HepG2 (cell line): Measurements from ENCODE around the gene CFAP97. TPM values are rescaled to one million over a fixed set of nuclear protein-coding genes. Genes with fewer than 3 reads are reported as not detected.

ENCODE experiments used
- ADNP ChIP-seq: sonication (generic); formaldehyde crosslinking; IDR thresholded peaks from 2 replicates; pipeline ENCODE4 v1.4.0; 2020; ENCODE audit warnings: missing genetic modification reagents
- ATF7 ChIP-seq, 2 experiments: fragments of 450-650 bp in 1 of 2; sonication (generic) in 1 of 2; formaldehyde crosslinking in 1 of 2; IDR thresholded peaks; 2 replicates each; pipeline versions ENCODE4 v1.4.0 to v1.6.1; 2016 to 2020; ENCODE audit warnings: antibody characterized with exemption in 1 of 2, mild to moderate bottlenecking in 1 of 2, missing genetic modification reagents in 1 of 2
- CEBPB ChIP-seq: IDR thresholded peaks from 2 replicates; pipeline ENCODE4 v1.6.1; 2011; ENCODE audit warnings: low read depth, low read length, improper control_type of control experiment, borderline replicate concordance
- DPF2 ChIP-seq: sonication (generic); formaldehyde crosslinking; IDR thresholded peaks from 2 replicates; pipeline ENCODE4 v1.4.0; 2020; ENCODE audit warnings: mild to moderate bottlenecking, low read depth, missing genetic modification reagents, borderline replicate concordance
- FOXA3 ChIP-seq: IDR thresholded peaks from 2 replicates; pipeline ENCODE4 v1.6.1; 2016; ENCODE audit warnings: missing genetic modification reagents, missing compliant biosample characterization
- HMG20B ChIP-seq: conservative IDR thresholded peaks from 2 replicates; pipeline ENCODE4 v1.6.1; 2016; ENCODE audit warnings: missing genetic modification reagents, missing compliant biosample characterization
- HNRNPK ChIP-seq: fragments of 200-400 bp; formaldehyde crosslinking; IDR thresholded peaks from 2 replicates; pipeline ENCODE4 v1.6.1; 2018; ENCODE audit warnings: low read length, low read depth, moderate library complexity, mild to moderate bottlenecking; ENCODE audit not compliant: poor library complexity, severe bottlenecking
- HNRNPL ChIP-seq: fragments of 200-400 bp; formaldehyde crosslinking; IDR thresholded peaks from 2 replicates; pipeline ENCODE4 v1.6.1; 2017; ENCODE audit warnings: mild to moderate bottlenecking, low read depth, low read length
- KLF6 ChIP-seq: IDR thresholded peaks from 2 replicates; pipeline ENCODE4 v1.8.0; 2016; ENCODE audit warnings: missing biosample characterization, missing genetic modification reagents
- MED8 ChIP-seq: sonication (generic); formaldehyde crosslinking; IDR thresholded peaks from 2 replicates; pipeline ENCODE4 v1.8.1; 2023; ENCODE audit warnings: mild to moderate bottlenecking, missing genetic modification reagents; ENCODE audit not compliant: insufficient replicate concordance
- NFRKB ChIP-seq: fragments of 450-650 bp; IDR thresholded peaks from 2 replicates; pipeline ENCODE4 v1.6.1; 2017
- NKX3-1 ChIP-seq: sonication (generic); formaldehyde crosslinking; IDR thresholded peaks from 2 replicates; pipeline ENCODE4 v1.5.0; 2020; ENCODE audit warnings: missing genetic modification reagents
- NR2F2 ChIP-seq: IDR thresholded peaks from 2 replicates; pipeline ENCODE4 v1.6.1; 2012; ENCODE audit warnings: low read depth, inconsistent platforms, borderline replicate concordance
- PHF5A ChIP-seq: IDR thresholded peaks from one replicate; pipeline ENCODE4 v1.6.1; 2018; ENCODE audit warnings: low read depth, missing genetic modification reagents; ENCODE audit not compliant: unreplicated experiment
- PREB ChIP-seq: sonication (generic); formaldehyde crosslinking; IDR thresholded peaks from 2 replicates; pipeline ENCODE4 v1.4.0; 2020; ENCODE audit warnings: missing genetic modification reagents
- RORA ChIP-seq: sonication (generic); formaldehyde crosslinking; IDR thresholded peaks from 2 replicates; pipeline ENCODE4 v1.5.0; 2020; ENCODE audit warnings: mild to moderate bottlenecking, missing genetic modification reagents, moderate library complexity
- SETDB1 ChIP-seq: sonication (generic); formaldehyde crosslinking; IDR thresholded peaks from 2 replicates; pipeline ENCODE4 v1.5.1; 2020; ENCODE audit warnings: missing genetic modification reagents, mild to moderate bottlenecking, borderline replicate concordance
- SRSF9 ChIP-seq: fragments of 200-400 bp; formaldehyde crosslinking; IDR thresholded peaks from 2 replicates; pipeline ENCODE4 v1.6.1; 2018; ENCODE audit warnings: borderline replicate concordance, mild to moderate bottlenecking, low read depth, low read length; ENCODE audit not compliant: insufficient read depth, poor library complexity, severe bottlenecking
- SSRP1 ChIP-seq: IDR thresholded peaks from 2 replicates; pipeline ENCODE4 v1.6.1; 2016; ENCODE audit warnings: control low read depth
- THYN1 ChIP-seq: sonication (generic); formaldehyde crosslinking; IDR thresholded peaks from 2 replicates; pipeline ENCODE4 v1.8.1; 2023; ENCODE audit warnings: low read depth, mild to moderate bottlenecking, moderate library complexity, missing genetic modification reagents, borderline replicate concordance
- U2AF1 ChIP-seq: fragments of 200-400 bp; formaldehyde crosslinking; optimal IDR thresholded peaks from 2 replicates; pipeline ENCODE3; 2017; ENCODE audit warnings: mild to moderate bottlenecking, low read depth, low read length
- ZNF124 ChIP-seq: sonication (generic); formaldehyde crosslinking; IDR thresholded peaks from 2 replicates; pipeline ENCODE4 v1.4.0; 2020; ENCODE audit warnings: missing genetic modification reagents
- ZNF160 ChIP-seq: sonication (generic); formaldehyde crosslinking; IDR thresholded peaks from 2 replicates; pipeline ENCODE4 v1.8.0; 2022; ENCODE audit warnings: mild to moderate bottlenecking, inconsistent platforms, missing genetic modification reagents
- ZNF230 ChIP-seq: sonication (generic); formaldehyde crosslinking; IDR thresholded peaks from 2 replicates; pipeline ENCODE4 v1.4.0; 2020; ENCODE audit warnings: mild to moderate bottlenecking, missing genetic modification reagents
- ZNF547 ChIP-seq: sonication (generic); formaldehyde crosslinking; IDR thresholded peaks from 2 replicates; pipeline ENCODE4 v1.5.1; 2020; ENCODE audit warnings: mild to moderate bottlenecking, missing genetic modification reagents
- ZNF747 ChIP-seq: sonication (generic); formaldehyde crosslinking; IDR thresholded peaks from 2 replicates; pipeline ENCODE4 v1.8.1; 2023; ENCODE audit warnings: missing genetic modification reagents, mild to moderate bottlenecking, borderline replicate concordance
- polyA plus RNA-seq, 8 experiments: library from polyadenylated mRNA; depleted of rRNA in 3 of 8; stranded (reverse) in 7 of 8; unstranded in 1 of 8; fragments of >200 nt; fragmentation: Illumina TruSeq in 4 of 8; extraction: Trizol in 4 of 8; gene quantifications; 2 replicates each; pipeline versions ENCODE4 v1.2.1 to v1.2.3, GENCODE V29; 2011 to 2016; ENCODE audit warnings: low read depth in 4 of 8, missing spikeins in 1 of 8, mixed read lengths in 1 of 8; ENCODE audit not compliant: insufficient read depth in 1 of 8
- total RNA-seq, 5 experiments: library from RNA; depleted of rRNA; stranded (reverse); fragments of >200 nt; fragmentation: Illumina TruSeq; extraction: Trizol; gene quantifications; 2 replicates each; pipeline ENCODE4 v1.2.3, GENCODE V29; 2016; ENCODE audit warnings: low read depth in 1 of 5
- TF ChIP-seq, protein P1 (sequence below): IDR thresholded peaks from 2 replicates; pipeline ENCODE4 v1.6.1; 2016; ENCODE audit warnings: missing compliant biosample characterization, missing genetic modification reagents, borderline replicate concordance
- TF ChIP-seq, protein P2 (sequence below): sonication (generic); formaldehyde crosslinking; conservative IDR thresholded peaks from 2 replicates; pipeline ENCODE4 v1.8.0; 2022; ENCODE audit warnings: low read depth, missing genetic modification reagents

CFAP97 gene
- total and polyA plus RNA-seq, 2 of the 13 experiments (the other 11 are each of a cell fraction or from before 2014, with no cell fraction given), result 32.1 to 44.4 TPM

DNA sequence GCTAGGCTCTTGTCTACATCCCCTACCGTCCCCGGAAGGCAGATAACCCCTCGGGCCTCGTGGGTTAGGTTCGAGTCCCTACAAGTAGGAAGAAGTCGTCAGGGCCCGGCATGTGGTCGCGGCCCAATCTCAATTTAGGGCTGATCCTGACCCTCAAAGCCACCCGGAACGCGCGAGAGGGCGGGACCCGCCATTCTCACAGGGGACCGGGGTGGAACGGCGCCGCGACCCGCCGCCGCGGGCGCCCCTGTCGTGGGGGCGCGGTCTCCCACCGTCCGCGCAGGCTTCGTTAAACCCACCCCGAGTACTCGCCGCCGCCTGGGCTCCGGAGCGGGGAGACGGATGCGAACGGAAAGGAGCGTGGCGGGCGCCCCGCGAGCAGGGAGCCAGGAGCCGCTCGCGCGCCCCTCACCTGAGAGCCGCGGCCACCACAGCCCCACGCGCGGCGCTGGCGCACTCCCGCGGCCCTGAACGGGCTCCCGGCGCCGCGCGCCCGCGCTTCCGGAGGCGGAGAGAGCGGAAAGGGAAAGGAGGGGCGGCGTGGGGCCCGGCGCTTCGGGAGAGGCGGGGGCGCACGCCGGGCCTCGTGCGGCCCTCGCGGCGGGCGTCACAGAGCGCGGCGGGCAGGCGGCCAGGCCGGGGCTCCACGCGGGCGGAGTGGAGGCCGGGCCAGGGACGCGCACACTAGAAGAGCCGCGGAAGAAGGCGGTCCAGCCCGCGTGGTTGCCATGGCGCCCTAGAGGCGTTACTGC lies at the start of gene CFAP97 (continued):
- TF ChIP-seq ZNF124, result no peak; the same call in 1 of the 2 replicates
- no peak for TF ChIP-seq RORA (CRISPR knock-in tag)
- TF ChIP-seq ZNF230 (CRISPR knock-in tag), result no peak
- TF ChIP-seq SRSF9, result no peak
- TF ChIP-seq NR2F2, result no peak
- 0 out of 2 replicates have a peak, but pooled peaks have one; percentile 76 for TF ChIP-seq ZNF547
- no peak for TF ChIP-seq NFRKB
- TF ChIP-seq U2AF1, result no peak
- TF ChIP-seq FOXA3, result no peak
- 0 out of 2 replicates have a peak, but pooled peaks have one; percentile 27 for TF ChIP-seq HMG20B (CRISPR knock-in tag)
- no peak for TF ChIP-seq SETDB1 (CRISPR knock-in tag)
- peak; percentile 66; the same call in 1 of the 2 replicates for TF ChIP-seq ZNF160
- no peak for TF ChIP-seq CEBPB
- peak; percentile 40; the same call in 1 of the 2 replicates for TF ChIP-seq KLF6
- TF ChIP-seq NKX3-1, result no peak
- TF ChIP-seq ZNF747 (CRISPR knock-in tag), result no peak
- TF ChIP-seq MED8, result no peak
- TF ChIP-seq HNRNPL, result no peak
- TF ChIP-seq ATF7 (IDR thresholded peaks at IDR 0.05), result no peak
- TF ChIP-seq ATF7 (CRISPR knock-in tag; IDR thresholded peaks at IDR 0.05), result no peak
- no peak for TF ChIP-seq PREB (CRISPR knock-in tag)
- no peak for TF ChIP-seq ADNP (CRISPR knock-in tag)
- peak; percentile 29 for TF ChIP-seq HNRNPK
- no peak for TF ChIP-seq DPF2 (CRISPR knock-in tag)
- TF ChIP-seq, protein P1, sequence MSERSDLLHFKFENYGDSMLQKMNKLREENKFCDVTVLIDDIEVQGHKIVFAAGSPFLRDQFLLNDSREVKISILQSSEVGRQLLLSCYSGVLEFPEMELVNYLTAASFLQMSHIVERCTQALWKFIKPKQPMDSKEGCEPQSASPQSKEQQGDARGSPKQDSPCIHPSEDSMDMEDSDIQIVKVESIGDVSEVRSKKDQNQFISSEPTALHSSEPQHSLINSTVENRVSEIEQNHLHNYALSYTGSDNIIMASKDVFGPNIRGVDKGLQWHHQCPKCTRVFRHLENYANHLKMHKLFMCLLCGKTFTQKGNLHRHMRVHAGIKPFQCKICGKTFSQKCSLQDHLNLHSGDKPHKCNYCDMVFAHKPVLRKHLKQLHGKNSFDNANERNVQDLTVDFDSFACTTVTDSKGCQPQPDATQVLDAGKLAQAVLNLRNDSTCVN (CRISPR knock-in tag), result no peak
- no peak for TF ChIP-seq PHF5A (CRISPR knock-in tag)
- TF ChIP-seq, protein P2, sequence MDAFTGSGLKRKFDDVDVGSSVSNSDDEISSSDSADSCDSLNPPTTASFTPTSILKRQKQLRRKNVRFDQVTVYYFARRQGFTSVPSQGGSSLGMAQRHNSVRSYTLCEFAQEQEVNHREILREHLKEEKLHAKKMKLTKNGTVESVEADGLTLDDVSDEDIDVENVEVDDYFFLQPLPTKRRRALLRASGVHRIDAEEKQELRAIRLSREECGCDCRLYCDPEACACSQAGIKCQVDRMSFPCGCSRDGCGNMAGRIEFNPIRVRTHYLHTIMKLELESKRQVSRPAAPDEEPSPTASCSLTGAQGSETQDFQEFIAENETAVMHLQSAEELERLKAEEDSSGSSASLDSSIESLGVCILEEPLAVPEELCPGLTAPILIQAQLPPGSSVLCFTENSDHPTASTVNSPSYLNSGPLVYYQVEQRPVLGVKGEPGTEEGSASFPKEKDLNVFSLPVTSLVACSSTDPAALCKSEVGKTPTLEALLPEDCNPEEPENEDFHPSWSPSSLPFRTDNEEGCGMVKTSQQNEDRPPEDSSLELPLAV (CRISPR knock-in tag), result 0 out of 2 replicates have a peak, but pooled peaks have one; percentile 75
- TF ChIP-seq THYN1 (CRISPR knock-in tag), result no peak
- no peak for TF ChIP-seq SSRP1 (CRISPR knock-in tag)
